ENCODE measurements around the gene LGALS7. TPM values are rescaled to one million over a fixed set of nuclear protein-coding genes. Genes with fewer than 3 reads are reported as not detected.

Gene LGALS7
- total and polyA plus RNA-seq, 2 of the 4 experiments (the other 2 are of a cell fraction): not detected

DNA sequence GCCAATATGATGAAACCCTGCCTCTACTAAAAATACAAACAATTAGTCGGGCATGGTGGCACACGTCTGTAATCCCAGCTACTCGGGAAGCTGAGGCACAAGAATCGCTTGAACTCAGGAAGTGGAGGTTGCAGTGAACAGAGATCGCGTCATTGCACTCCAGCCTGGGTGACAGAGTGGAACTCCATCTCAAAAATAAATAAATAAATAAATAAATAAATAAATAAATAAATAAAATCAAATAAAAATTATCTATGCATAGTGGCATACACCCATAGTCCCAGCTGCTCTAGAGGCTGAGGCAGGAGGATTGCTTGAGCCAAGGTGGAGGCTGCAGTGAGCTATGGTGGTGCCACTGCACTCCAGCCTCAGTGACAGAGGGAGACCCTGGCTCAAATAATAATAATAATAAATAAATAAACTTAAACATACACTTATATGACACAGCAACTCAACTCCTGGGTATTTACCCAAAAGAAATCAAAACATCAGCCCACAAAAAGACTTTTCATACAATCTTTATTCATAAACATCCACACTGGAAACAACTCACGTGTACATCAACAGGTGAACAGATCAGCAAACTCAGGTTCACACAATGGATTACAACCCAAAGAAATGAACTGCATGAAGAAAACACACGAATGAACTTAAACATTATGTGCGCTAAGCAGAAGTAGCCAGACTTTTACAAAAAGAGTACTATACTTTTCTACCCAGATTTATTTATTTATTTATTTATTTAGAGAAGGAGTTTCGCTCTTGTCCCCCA, 6.9 kb downstream of the LGALS7 start:
- Histone ChIP-seq H3K27ac (ENCODE audit: insufficient read depth, low read length) (no peak overlapping the region), H2BK15ac (ENCODE audit: low read depth, low read length) (no peak overlapping the region), H4K5ac (ENCODE audit: low read depth, low read length) (no peak overlapping the region), H3K36me3 (ENCODE audit: control insufficient read depth, insufficient read depth, low read length) (no peaks in the 10 kb centered on the region), H4K8ac (ENCODE audit: low read depth in 2 of 2, low read length in 2 of 2) (no peak overlapping the region), H2BK20ac (ENCODE audit: low read depth, low read length) (no peak overlapping the region), H3K9ac (ENCODE audit: low read depth, low read length) (no peak overlapping the region), H4K20me1 (ENCODE audit: insufficient read depth, low read length) (no peaks in the 10 kb centered on the region), H2AK9ac (replicated peaks; ENCODE audit: low read depth, low read length, poor library complexity) (no peak overlapping the region), H2AFZ (replicated peaks; ENCODE audit: low read length, poor library complexity) (no peak overlapping the region), H3K4me1 (ENCODE audit: control insufficient read depth, insufficient read depth, low read length) (no peaks in the 10 kb centered on the region), H2AK5ac (ENCODE audit: low read depth, low read length) (no peak overlapping the region), H3K4ac (ENCODE audit: low read depth, low read length) (no peak overlapping the region), H3K9me3 (ENCODE audit: control insufficient read depth, insufficient read depth, low read length) (no peaks in the 10 kb centered on the region), H3K23ac (ENCODE audit: low read depth, low read length) (no peak overlapping the region), H2BK120ac (ENCODE audit: low read depth, low read length) (no peak overlapping the region), H3K4me2 (ENCODE audit: low read depth, low read length) (no peak overlapping the region), H3K27me3 (ENCODE audit: control insufficient read depth, insufficient read depth, low read length) (no peaks in the 10 kb centered on the region), H3K18ac (ENCODE audit: low read depth, low read length) (no peak overlapping the region), H4K91ac (ENCODE audit: insufficient read depth, low read depth, low read length) (no peak overlapping the region), H3K9me1 (ENCODE audit: insufficient read depth, low read length) (no peaks in the 10 kb centered on the region), H2BK5ac (ENCODE audit: low read depth, low read length, poor library complexity, severe bottlenecking) (no peak overlapping the region), H3K79me1 (ENCODE audit: low read depth in 1 of 2, low read length in 2 of 2) (no peaks in the 10 kb centered on the region), H3K56ac (ENCODE audit: extremely low read depth, insufficient read depth, low read length) (no peak overlapping the region), H3K4me3 (ENCODE audit: insufficient read depth, low read depth, low read length) (no peak overlapping the region), H3K14ac (replicated peaks; ENCODE audit: low read depth, low read length) (no peak overlapping the region)
- in situ Hi-C loops (cut with MboI; ENCODE audit: low sequenced_read_pairs): no loop called here
- dilution Hi-C loops (cut with HindIII; ENCODE audit: low sequenced_read_pairs, unreplicated experiment): no loop called here
- CTCF ChIA-PET: interaction anchor here (0.5 kb wide), 1 partner anchor 143 kb away, joined by 3 read pairs; no protein-coding TSS in a partner anchor
- no peak for TF ChIP-seq FOS (IDR thresholded peaks at IDR 0.05; ENCODE audit: low read depth, low read length)
- TF ChIP-seq RAD21 (IDR thresholded peaks at IDR 0.05; ENCODE audit: low read length): no peak
- TF ChIP-seq, protein P1, sequence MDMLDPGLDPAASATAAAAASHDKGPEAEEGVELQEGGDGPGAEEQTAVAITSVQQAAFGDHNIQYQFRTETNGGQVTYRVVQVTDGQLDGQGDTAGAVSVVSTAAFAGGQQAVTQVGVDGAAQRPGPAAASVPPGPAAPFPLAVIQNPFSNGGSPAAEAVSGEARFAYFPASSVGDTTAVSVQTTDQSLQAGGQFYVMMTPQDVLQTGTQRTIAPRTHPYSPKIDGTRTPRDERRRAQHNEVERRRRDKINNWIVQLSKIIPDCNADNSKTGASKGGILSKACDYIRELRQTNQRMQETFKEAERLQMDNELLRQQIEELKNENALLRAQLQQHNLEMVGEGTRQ (IDR thresholded peaks at IDR 0.05; ENCODE audit: low read depth, low read length): no peak
- TF ChIP-seq NFE2L2 (IDR thresholded peaks at IDR 0.05; ENCODE audit: low read depth, low read length): no peak
- no peak for TF ChIP-seq MAZ (IDR thresholded peaks at IDR 0.05; ENCODE audit: borderline replicate concordance, low read depth, low read length)
- TF ChIP-seq CHD1 (IDR thresholded peaks at IDR 0.05; ENCODE audit: low read depth, low read length): no peak
- no peak for TF ChIP-seq MXI1 (IDR thresholded peaks at IDR 0.05; ENCODE audit: borderline replicate concordance, low read depth, low read length)
- DNase-seq (no peak), ATAC-seq (ENCODE audit: low read depth) (no peak)
- POLR2A ChIA-PET (ENCODE audit: unreplicated experiment): no interaction called here
- WGBS, 2 experiments (ENCODE audit: extremely low coverage in 2 of 2, insufficient read length in 1 of 2): no CpG with 5 or more reads among the region's 10 CpGs
- intact Hi-C loops (cut with micrococcal nuclease): no loop called here
- BruUV-seq (replicated peaks): no TSS peak
